DMS79 treated with DMSO at 0.1 percent for 48 hours (cell line): ENCODE measurements around the gene C4B.

ENCODE experiments used
- DNase-seq: peaks from one replicate; lab custom pipeline; 2025; lab: John Stamatoyannopoulos, UW

Gene C4B

DNA sequence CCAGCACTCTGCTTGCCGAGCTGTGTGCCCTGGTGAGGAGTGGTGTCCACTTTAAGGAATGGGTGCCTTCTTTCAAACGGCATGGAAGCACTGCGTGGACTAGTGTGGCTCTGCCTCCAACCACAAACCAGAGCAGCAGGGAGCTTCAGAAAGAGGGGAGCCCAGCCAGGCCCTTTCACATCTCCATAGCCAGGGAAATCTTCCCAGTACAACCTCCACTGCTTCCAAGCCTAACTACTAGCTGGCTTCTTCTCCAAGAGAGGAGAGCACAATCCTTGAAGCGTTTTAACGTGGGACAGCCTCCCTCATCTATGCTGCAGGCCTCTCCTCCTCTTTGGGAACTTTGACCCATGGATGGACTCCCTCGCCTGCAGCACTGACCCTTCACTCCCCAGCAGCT lies 67.9 kb downstream of the C4B start:
- no peak for DNase-seq

DNA sequence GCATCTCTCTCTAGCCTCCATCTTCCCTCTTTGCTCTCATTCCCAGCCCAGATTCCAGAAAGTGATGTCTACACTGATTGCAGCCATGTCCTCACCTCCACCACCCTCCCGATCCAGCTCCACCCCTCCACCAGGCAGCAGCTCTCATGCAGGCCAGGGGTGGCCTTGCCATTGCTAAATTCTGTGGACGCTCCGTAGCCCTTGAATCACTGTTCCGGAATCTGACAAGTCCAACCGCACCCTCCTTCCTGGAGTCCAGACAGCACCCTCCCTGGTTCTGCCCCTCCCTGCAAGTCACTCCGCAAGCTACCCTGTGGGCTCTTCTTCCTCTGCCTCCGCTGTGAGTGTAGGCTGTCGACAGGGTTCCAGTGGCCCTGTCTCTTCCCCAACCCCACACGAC lies 68.3 kb downstream of the C4B start:
- DNase-seq = no peak

DNA sequence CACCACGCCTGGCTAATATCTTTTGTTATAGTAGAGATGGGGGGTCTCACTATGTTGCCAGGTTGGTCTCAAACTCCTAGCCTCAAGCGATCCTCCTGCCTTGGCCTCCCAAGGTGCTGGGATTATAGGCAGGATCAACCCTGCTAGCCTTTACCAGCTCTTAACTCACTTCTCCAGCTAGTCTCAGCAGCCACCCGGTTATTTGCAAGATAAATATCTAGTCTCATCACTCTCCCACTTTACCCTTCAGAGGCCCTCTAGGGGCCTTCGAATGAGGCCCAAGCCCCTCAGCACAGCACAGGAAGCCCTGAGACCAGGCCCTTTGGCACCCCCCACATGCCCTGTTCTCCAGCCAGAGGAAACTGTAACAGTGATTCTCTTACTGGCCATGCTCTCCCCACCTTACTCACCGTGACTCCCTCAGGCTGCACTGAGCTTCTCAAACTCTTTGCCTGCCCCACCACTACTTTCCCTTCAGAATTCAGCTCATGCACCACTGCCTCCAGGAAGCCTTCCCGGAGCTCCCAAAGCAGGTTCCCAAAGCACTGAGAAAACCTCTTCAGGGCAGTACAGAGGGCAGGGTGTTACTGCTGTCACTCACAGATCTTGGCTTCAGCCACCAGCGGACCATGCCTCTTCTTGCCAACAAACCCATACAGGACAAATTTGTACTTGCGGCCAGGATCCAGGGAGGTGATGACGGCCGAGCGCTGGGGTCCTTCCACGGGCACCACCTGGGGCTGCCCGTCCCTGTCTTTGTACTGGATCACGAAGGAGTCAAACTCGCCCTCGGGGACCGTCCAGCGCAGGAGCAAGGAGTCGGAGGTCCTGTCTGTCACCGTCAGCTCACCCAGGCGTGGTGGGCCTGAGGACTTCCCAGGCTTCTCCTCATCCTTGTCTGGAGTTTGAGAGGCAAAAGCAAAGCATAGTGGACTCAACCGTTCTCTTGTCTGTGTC lies 69.5 kb downstream of the C4B start:
- DNase-seq = no peak

DNA sequence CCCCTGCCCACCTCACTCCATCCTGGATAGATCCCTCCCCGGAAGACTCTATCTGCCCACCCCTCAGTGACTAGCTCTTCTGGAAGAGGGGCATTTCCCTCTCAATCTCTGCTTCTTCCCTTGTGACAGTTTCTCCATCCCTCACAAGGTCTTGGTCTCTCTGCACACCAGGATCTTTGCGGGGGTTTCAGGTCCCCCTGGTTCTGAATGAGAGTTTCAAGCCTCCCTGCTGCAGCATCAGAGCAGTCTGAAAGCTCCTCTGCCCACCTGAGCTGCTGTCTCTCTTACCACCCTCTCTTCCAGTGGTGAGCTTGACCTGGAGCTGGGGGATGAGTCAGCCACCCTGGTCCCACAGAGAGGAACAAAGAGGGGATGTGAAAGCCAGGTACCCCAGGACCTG lies 70.2 kb downstream of the C4B start:
- no peak for DNase-seq
